OCI-LY3 (cell line): ENCODE measurements around the gene THSD7B.

Experiments
- H2AFZ ChIP-seq: fragments of 200-600, 300-600 bp; shearing (Covaris generic); 2 replicates; pipeline ENCODE4 v1.6.0; 2014; ENCODE audit warnings: antibody characterized with exemption, low read depth, low read length
- H3K27ac ChIP-seq: fragments of 200-600, 300-600 bp; sonication (generic); 2 replicates; pipeline ENCODE4 v1.5.1; 2014; ENCODE audit warnings: mild to moderate bottlenecking, low read length, moderate library complexity, mixed read lengths
- H3K27me3 ChIP-seq: fragments of 200-600, 300-600 bp; sonication (generic); 2 replicates; pipeline ENCODE4 v1.6.1; 2014; ENCODE audit warnings: low read depth, low read length, mixed read lengths
- H3K36me3 ChIP-seq: fragments of 200-600, 300-600 bp; sonication (generic); replicated peaks from 2 replicates; pipeline ENCODE3; 2014; ENCODE audit warnings: low read depth, low read length, mixed read lengths
- H3K4me1 ChIP-seq: fragments of 300-600, 200-600 bp; sonication (generic); 2 replicates; pipeline ENCODE4 v1.6.1; 2014; ENCODE audit warnings: low read length, mixed read lengths
- H3K4me2 ChIP-seq: fragments of 200-600, 300-600 bp; sonication (generic); 2 replicates; pipeline ENCODE4 v1.6.1; 2014; ENCODE audit warnings: low read length, mixed read lengths
- H3K4me3 ChIP-seq: fragments of 300-600, 200-600 bp; sonication (generic); 2 replicates; pipeline ENCODE4 v1.5.1; 2014; ENCODE audit warnings: antibody characterized with exemption, mild to moderate bottlenecking, low read length, moderate library complexity
- H3K79me2 ChIP-seq: fragments of 300-600, 200-600 bp; shearing (Covaris generic); 2 replicates; pipeline ENCODE4 v1.6.1; 2014; ENCODE audit warnings: mild to moderate bottlenecking, low read length, mixed read lengths
- H3K9ac ChIP-seq: fragments of 300-600, 200-600 bp; shearing (Covaris generic); 2 replicates; pipeline ENCODE4 v1.6.0; 2014; ENCODE audit warnings: mild to moderate bottlenecking, low read length, moderate library complexity
- H3K9me3 ChIP-seq: fragments of 200-600, 300-600 bp; shearing (Covaris generic); 2 replicates; pipeline ENCODE4 v1.6.1; 2014; ENCODE audit warnings: low read length, mixed read lengths; ENCODE audit not compliant: insufficient read depth
- H4K20me1 ChIP-seq: fragments of 200-600, 300-600 bp; sonication (generic); 2 replicates; pipeline ENCODE4 v1.6.1; 2016; ENCODE audit warnings: low read length, mixed read lengths; ENCODE audit not compliant: insufficient read depth
- EZH2phosphoT487 ChIP-seq: fragments of 200-600 bp; shearing (Covaris generic); IDR thresholded peaks from 2 replicates; pipeline ENCODE4 v1.6.1; 2018; ENCODE audit warnings: antibody characterized with exemption, mixed run types, low read depth
- TF ChIP-seq, protein P1 (sequence below): fragments of 200-600, 300-600 bp; sonication (generic); IDR thresholded peaks from 2 replicates; pipeline ENCODE4 v1.5.1; 2014; ENCODE audit warnings: antibody characterized with exemption, low read length, low read depth

THSD7B gene

DNA sequence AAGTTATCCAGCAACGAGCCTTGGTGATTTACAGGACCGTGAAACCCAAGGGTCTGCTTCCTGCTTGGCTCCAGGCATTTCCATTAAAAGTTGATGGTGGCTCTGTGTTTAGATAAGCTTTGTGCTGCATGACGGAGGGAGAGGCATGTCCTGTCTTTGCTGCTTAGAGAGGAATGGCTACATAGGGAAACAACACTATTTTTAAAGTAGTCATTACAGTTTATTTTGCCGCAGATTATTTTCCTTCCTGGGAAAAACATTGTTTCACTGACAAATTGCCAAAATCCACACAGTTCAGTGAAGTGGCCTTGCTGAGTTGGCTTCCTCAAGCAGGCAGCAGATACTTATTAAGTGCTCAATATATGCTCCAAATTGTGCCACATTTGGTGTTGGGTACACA lies 98.5 kb downstream of the THSD7B start:
- no peaks in the 10 kb centered on the region for H3K79me2 ChIP-seq

DNA sequence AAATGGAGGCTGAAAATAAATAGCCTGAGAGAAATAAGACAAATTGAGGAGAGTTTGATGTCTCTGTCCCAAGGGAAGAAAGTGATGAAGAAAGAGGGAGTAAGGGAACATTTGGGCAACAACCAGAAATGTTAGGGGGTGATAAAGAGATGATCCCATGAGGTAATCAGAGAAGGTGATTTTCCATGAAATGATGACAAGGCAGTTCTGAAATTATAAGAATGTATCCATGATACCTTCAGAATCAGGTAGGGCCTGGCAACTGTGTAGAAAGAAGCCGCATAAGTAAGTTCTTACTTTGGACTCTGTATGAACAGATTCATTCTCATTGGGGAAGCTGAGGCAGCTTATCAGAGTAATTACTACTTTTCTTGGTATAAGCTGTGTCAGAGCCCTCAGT lies 106.1 kb downstream of the THSD7B start:
- Histone ChIP-seq H3K9ac (no peak overlapping the region), H3K79me2 (no peaks in the 10 kb centered on the region), H3K9me3 (no peaks in the 10 kb centered on the region), H4K20me1 (no peaks in the 10 kb centered on the region), H3K27me3 (no peaks in the 10 kb centered on the region), H3K27ac (no peak overlapping the region), H3K4me1 (no peaks in the 10 kb centered on the region), H3K4me3 (no peak overlapping the region), H3K36me3 (no peaks in the 10 kb centered on the region), H3K4me2 (no peak overlapping the region), H2AFZ (no peak overlapping the region)
- TF ChIP-seq, protein P1, sequence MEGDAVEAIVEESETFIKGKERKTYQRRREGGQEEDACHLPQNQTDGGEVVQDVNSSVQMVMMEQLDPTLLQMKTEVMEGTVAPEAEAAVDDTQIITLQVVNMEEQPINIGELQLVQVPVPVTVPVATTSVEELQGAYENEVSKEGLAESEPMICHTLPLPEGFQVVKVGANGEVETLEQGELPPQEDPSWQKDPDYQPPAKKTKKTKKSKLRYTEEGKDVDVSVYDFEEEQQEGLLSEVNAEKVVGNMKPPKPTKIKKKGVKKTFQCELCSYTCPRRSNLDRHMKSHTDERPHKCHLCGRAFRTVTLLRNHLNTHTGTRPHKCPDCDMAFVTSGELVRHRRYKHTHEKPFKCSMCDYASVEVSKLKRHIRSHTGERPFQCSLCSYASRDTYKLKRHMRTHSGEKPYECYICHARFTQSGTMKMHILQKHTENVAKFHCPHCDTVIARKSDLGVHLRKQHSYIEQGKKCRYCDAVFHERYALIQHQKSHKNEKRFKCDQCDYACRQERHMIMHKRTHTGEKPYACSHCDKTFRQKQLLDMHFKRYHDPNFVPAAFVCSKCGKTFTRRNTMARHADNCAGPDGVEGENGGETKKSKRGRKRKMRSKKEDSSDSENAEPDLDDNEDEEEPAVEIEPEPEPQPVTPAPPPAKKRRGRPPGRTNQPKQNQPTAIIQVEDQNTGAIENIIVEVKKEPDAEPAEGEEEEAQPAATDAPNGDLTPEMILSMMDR = no peak
- TF ChIP-seq EZH2phosphoT487 = no peak

More for the DNA sequence above, 98.5 kb downstream of the THSD7B start:
- Histone ChIP-seq H2AFZ (no peak overlapping the region), H3K4me3 (no peak overlapping the region), H3K36me3 (no peaks in the 10 kb centered on the region), H3K27ac (no peak overlapping the region), H3K4me2 (no peak overlapping the region), H3K27me3 (no peaks in the 10 kb centered on the region), H3K9ac (no peak overlapping the region), H4K20me1 (no peaks in the 10 kb centered on the region), H3K4me1 (no peaks in the 10 kb centered on the region), H3K9me3 (no peaks in the 10 kb centered on the region)
- TF ChIP-seq EZH2phosphoT487 = no peak
- TF ChIP-seq, protein P1 = no peak

DNA sequence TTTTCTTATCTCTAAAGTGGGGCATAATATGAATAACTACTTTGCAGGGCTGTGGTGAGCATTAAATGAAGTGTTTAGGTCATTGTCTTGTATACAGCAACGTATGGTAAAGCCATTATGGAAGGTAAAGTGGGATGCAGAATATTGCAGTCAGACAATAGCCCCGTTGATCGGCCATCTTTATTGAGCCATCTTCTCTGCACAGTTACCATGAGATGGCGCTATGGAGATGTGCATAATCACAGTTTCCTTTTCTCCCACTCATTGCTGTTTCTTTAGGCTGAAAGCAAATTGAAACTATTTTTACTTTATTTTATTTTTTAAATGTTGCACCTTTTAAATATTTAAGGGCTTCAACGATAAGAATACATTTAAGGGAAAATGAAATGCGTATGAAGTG lies 108.9 kb downstream of the THSD7B start:
- H3K36me3 ChIP-seq = no peaks in the 10 kb centered on the region
- peak overlapping the region; percentile 86 for H2AFZ ChIP-seq
- TF ChIP-seq, protein P1 = peak; percentile 68
- TF ChIP-seq EZH2phosphoT487 = no peak
- H3K4me1 ChIP-seq = no peaks in the 10 kb centered on the region
- H3K4me2 ChIP-seq = peak overlapping the region; percentile 56
- H3K27ac ChIP-seq = no peak overlapping the region
- peak overlapping the region; percentile 38 for H3K4me3 ChIP-seq
- no peaks in the 10 kb centered on the region for H4K20me1 ChIP-seq
- H3K79me2 ChIP-seq = no peaks in the 10 kb centered on the region
- no peaks in the 10 kb centered on the region for H3K27me3 ChIP-seq
- no peaks in the 10 kb centered on the region for H3K9me3 ChIP-seq
- H3K9ac ChIP-seq = no peak overlapping the region

DNA sequence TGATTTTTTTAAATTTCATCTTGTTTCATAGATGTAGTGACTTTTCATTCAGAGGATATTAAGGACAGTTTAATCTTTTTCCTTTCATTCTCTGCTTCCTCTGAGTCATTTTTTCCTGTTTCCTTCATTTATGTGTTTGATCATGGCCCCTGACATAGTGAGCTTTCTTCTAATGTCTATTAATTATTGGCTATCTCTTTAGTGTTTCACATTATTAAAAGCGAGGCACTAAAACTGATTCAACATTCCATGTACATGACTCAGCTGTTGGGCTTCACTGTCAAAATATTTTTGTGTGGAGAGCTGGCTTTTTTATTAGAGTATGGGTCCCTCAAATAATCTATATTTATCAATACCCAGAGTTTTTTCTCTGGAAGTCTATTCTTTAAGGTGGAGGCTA lies 125.8 kb downstream of the THSD7B start:
- H3K79me2 ChIP-seq = no peaks in the 10 kb centered on the region
- H4K20me1 ChIP-seq = no peaks in the 10 kb centered on the region
- H3K4me2 ChIP-seq = no peak overlapping the region
- no peak overlapping the region for H3K4me3 ChIP-seq
- H2AFZ ChIP-seq = no peak overlapping the region
- H3K9ac ChIP-seq = no peak overlapping the region
- H3K36me3 ChIP-seq = no peaks in the 10 kb centered on the region
- no peak overlapping the region for H3K27ac ChIP-seq
- 0 out of 2 replicates have a peak, but pooled peaks cover 6% of the 10 kb centered on the region for H3K27me3 ChIP-seq
- TF ChIP-seq, protein P1 = no peak
- no peak for TF ChIP-seq EZH2phosphoT487
- no peaks in the 10 kb centered on the region for H3K4me1 ChIP-seq
- no peaks in the 10 kb centered on the region for H3K9me3 ChIP-seq
